Fibroblast of pulmonary artery (primary cell): ENCODE data around the gene DDX3X.

ENCODE experiments used
- DNase-seq: peaks from one replicate; pipeline ENCODE4 v3.0.0-alpha.2; 2010; ENCODE audit warnings: low read depth
- H3K4me3 ChIP-seq: replicated peaks from 2 replicates; pipeline ENCODE4 v1.5.1; 2011; ENCODE audit warnings: low read depth, mild to moderate bottlenecking, control low read depth, low read length, moderate library complexity
- CTCF ChIP-seq: IDR thresholded peaks from 2 replicates; pipeline ENCODE4 v1.5.1; 2011; ENCODE audit warnings: mild to moderate bottlenecking, control low read depth, low read length, inconsistent platforms; ENCODE audit errors: missing control alignments

The DDX3X gene

GRCh38 chrX:41301438-41301824 lies 32.5 kb upstream of the DDX3X start:
- H3K4me3 ChIP-seq, result no peak overlapping the region
- DNase-seq, result no peak
- TF ChIP-seq CTCF, result no peak

- H3K4me3 ChIP-seq, result no peak overlapping the region
- TF ChIP-seq CTCF, result no peak
- DNase-seq, result no peak
Observed at GRCh38 chrX:41302370-41302769, 31.6 kb upstream of the DDX3X start.

- H3K4me3 ChIP-seq, result no peak overlapping the region
- DNase-seq, result no peak
- TF ChIP-seq CTCF, result no peak
Observed at GRCh38 chrX:41303013-41303412, 30.9 kb upstream of the DDX3X start.

GRCh38 chrX:41304178-41304577 lies 29.8 kb upstream of the DDX3X start:
- no peak for DNase-seq
- TF ChIP-seq CTCF, result no peak
- no peak overlapping the region for H3K4me3 ChIP-seq

GRCh38 chrX:41308884-41309647 lies 24.9 kb upstream of the DDX3X start:
- no peak for DNase-seq
- no peak for TF ChIP-seq CTCF
- H3K4me3 ChIP-seq, result no peak overlapping the region

- no peak for TF ChIP-seq CTCF
- H3K4me3 ChIP-seq, result no peak overlapping the region
- DNase-seq, result no peak
Observed at GRCh38 chrX:41312786-41313185, 21.2 kb upstream of the DDX3X start.

GRCh38 chrX:41313419-41313818 lies 20.5 kb upstream of the DDX3X start:
- H3K4me3 ChIP-seq, result no peak overlapping the region
- no peak for TF ChIP-seq CTCF
- DNase-seq, result peak; percentile 55
